Astrocyte (in vitro differentiated cells and primary cell): ENCODE measurements around the gene PREPL.

ENCODE experiments used
- CTCF ChIP-seq: IDR thresholded peaks from 2 replicates; pipeline ENCODE4 v1.5.1; 2011; ENCODE audit warnings: low read depth, mild to moderate bottlenecking, inconsistent platforms, low read length, moderate library complexity; ENCODE audit not compliant: insufficient read depth
- EZH2 ChIP-seq: IDR thresholded peaks from 2 replicates; pipeline ENCODE4 v1.6.1; 2012; ENCODE audit warnings: mild to moderate bottlenecking, low read length, inconsistent platforms; ENCODE audit not compliant: insufficient read depth

- TF ChIP-seq EZH2 (no peak), CTCF (no peak)
Observed at GRCh38 chr2:44398243-44398897, 37.1 kb upstream of the PREPL start.
